CD4-positive, alpha-beta T cell (primary cell): ENCODE data around the gene GPR137. TPM values are rescaled to one million over a fixed set of nuclear protein-coding genes. Genes with fewer than 3 reads are reported as not detected.

Source experiments
- ATAC-seq: fragments of 200-7000 bp; cut with Tn5 transposase; one replicate; pipeline ENCODE4 v1.10.0; 2022; ENCODE audit warnings: mild to moderate bottlenecking; ENCODE audit not compliant: poor library complexity
- CTCF ChIA-PET: fragments of 350-600 bp; sonication (Branson Sonifier 250); formaldehyde crosslinking; loops from one replicate; lab custom pipeline; 2021; ENCODE audit warnings: antibody characterized with exemption, inconsistent platforms; lab: Charles Lee
- POLR2A ChIA-PET: fragments of 350-600 bp; sonication (Branson Sonifier 250); formaldehyde crosslinking; loops from one replicate; lab custom pipeline; 2021; ENCODE audit warnings: antibody characterized with exemption, inconsistent platforms; lab: Charles Lee
- DNase-seq, 14 experiments: peaks; one replicate each; pipeline ENCODE4 v3.0.0-alpha.2; 2013 to 2020; ENCODE audit warnings: mixed read lengths in 2 of 14
- H3K27ac ChIP-seq, 2 donors: one replicate each; pipeline versions ENCODE4 v1.5.1 to v1.7.0; 2013; ENCODE audit warnings: low read length in 2 of 2, low read depth in 1 of 2, mild to moderate bottlenecking in 1 of 2
- H3K27me3 ChIP-seq, 2 experiments: 1 replicate in 1 of 2; 2 replicates in 1 of 2; pipeline versions ENCODE4 v1.6.1 to v1.7.0; 2013; ENCODE audit warnings: low read length in 2 of 2, control low read depth in 1 of 2, mild to moderate bottlenecking in 1 of 2, moderate library complexity in 1 of 2; ENCODE audit not compliant: insufficient read depth in 2 of 2, control insufficient read depth in 1 of 2
- H3K36me3 ChIP-seq: one replicate; pipeline ENCODE4 v1.6.1; 2013; ENCODE audit warnings: low read length, control low read depth; ENCODE audit not compliant: insufficient read depth
- H3K4me1 ChIP-seq: one replicate; pipeline ENCODE4 v1.6.1; 2013; ENCODE audit warnings: low read length, control low read depth; ENCODE audit not compliant: insufficient read depth
- H3K4me3 ChIP-seq: one replicate; pipeline ENCODE4 v1.5.1; 2013; ENCODE audit warnings: mild to moderate bottlenecking, low read length, moderate library complexity
- H3K9me3 ChIP-seq, 2 experiments: 1 replicate in 1 of 2; 2 replicates in 1 of 2; pipeline versions ENCODE4 v1.6.1 to v1.7.0; 2013; ENCODE audit warnings: low read length in 2 of 2, mild to moderate bottlenecking in 2 of 2, control low read depth in 1 of 2, moderate library complexity in 1 of 2; ENCODE audit not compliant: control insufficient read depth in 1 of 2, insufficient read depth in 1 of 2
- H3K27ac Mint-ChIP-seq: one replicate; pipeline ENCODE4 v1.8.0; 2020; ENCODE audit warnings: mixed read lengths
- H3K27me3 Mint-ChIP-seq: one replicate; pipeline ENCODE4 v1.8.0; 2021; ENCODE audit warnings: mixed read lengths
- H3K36me3 Mint-ChIP-seq: one replicate; pipeline ENCODE4 v1.8.0; 2021; ENCODE audit warnings: low read depth, mixed read lengths
- H3K4me1 Mint-ChIP-seq: one replicate; pipeline ENCODE4 v1.8.0; 2021; ENCODE audit warnings: low read depth, mixed read lengths
- H3K4me3 Mint-ChIP-seq: one replicate; pipeline ENCODE4 v1.8.0; 2020; ENCODE audit warnings: mild to moderate bottlenecking, mixed read lengths
- H3K9me3 Mint-ChIP-seq: one replicate; pipeline ENCODE4 v1.8.0; 2020; ENCODE audit warnings: mixed read lengths
- CTCF ChIP-seq: fragments of 200-600 bp; IDR thresholded peaks from one replicate; pipeline ENCODE4 v1.8.0; 2022; ENCODE audit warnings: antibody characterized with exemption, mild to moderate bottlenecking
- intact Hi-C, 2 experiments: fragments of 100-400 bp; cut with DNase I in 1 of 2; cut with micrococcal nuclease in 1 of 2; formaldehyde crosslinking; loops; one replicate each; pipeline versions ENCODE4 v1.15.1 to v1.9.0; 2023 to 2025; cut with DNase I, micrococcal nuclease
- total RNA-seq, 174 experiments: library from RNA in 2 of 174; stranded (reverse) in 2 of 174; gene quantifications; one replicate each; pipeline ENCODE4 v1.2.3 and lab custom pipeline; 2021 to 2026

The GPR137 gene
- total RNA-seq, 2 experiments from 2014 or later, result 13.8 to 16.6 TPM

- POLR2A ChIA-PET, result interaction anchor here (1.0 to 1.1 kb wide), 2 partner anchors 21 to 23 kb away, joined by 3 read pairs; partner anchors contain the start of genes BAD and FKBP2
- Mint-ChIP-seq H3K36me3 (peaks cover 6% of the 10 kb centered on the region), H3K27ac (no peak overlapping the region), H3K4me3 (no peak overlapping the region), H3K4me1 (peaks cover 9% of the 10 kb centered on the region), H3K27me3 (no peaks in the 10 kb centered on the region), H3K9me3 (no peaks in the 10 kb centered on the region)
- TF ChIP-seq CTCF, result no peak
- no peak overlapping the region for H3K27ac ChIP-seq
- H3K27me3 ChIP-seq, result no peaks in the 10 kb centered on the region
- ATAC-seq (no peak), DNase-seq (no peak)
- H3K9me3 ChIP-seq, result no peaks in the 10 kb centered on the region
- intact Hi-C loops, result no loop called here
- peaks cover 22% of the 10 kb centered on the region for H3K4me1 ChIP-seq
- CTCF ChIA-PET, result interaction anchor here (1.5 kb wide), 1 partner anchor 37 kb away, joined by 5 read pairs; no protein-coding TSS in a partner anchor
- H3K4me3 ChIP-seq, result no peak overlapping the region
- peaks cover 12% of the 10 kb centered on the region for H3K36me3 ChIP-seq
Measured at GRCh38 chr11:64263947-64264317, 21.7 kb upstream of the GPR137 start.

GRCh38 chr11:64264371-64264852, 21.2 kb upstream of the GPR137 start:
- Histone ChIP-seq H3K27me3 (no peaks in the 10 kb centered on the region), H3K4me1 (peaks cover 24% of the 10 kb centered on the region), H3K4me3 (no peak overlapping the region), H3K36me3 (peaks cover 8% of the 10 kb centered on the region), H3K9me3 (no peaks in the 10 kb centered on the region), H3K27ac (no peak overlapping the region)
- ATAC-seq, result no peak
- no peak for DNase-seq
- no peak overlapping the region for H3K4me3 Mint-ChIP-seq
- peaks cover 13% of the 10 kb centered on the region for H3K4me1 Mint-ChIP-seq
- no peak for TF ChIP-seq CTCF
- H3K27ac Mint-ChIP-seq, result no peak overlapping the region
- H3K9me3 Mint-ChIP-seq, result no peaks in the 10 kb centered on the region
- no peaks in the 10 kb centered on the region for H3K27me3 Mint-ChIP-seq
- peaks cover 4% of the 10 kb centered on the region for H3K36me3 Mint-ChIP-seq
- CTCF ChIA-PET, result no interaction called here
- intact Hi-C loops, result no loop called here
- POLR2A ChIA-PET, result interaction anchor here (1.1 kb wide), 1 partner anchor 23 kb away, joined by 3 read pairs; the partner anchor contains the start of gene FKBP2

- Histone ChIP-seq H3K36me3 (peaks cover 8% of the 10 kb centered on the region), H3K27me3 (no peaks in the 10 kb centered on the region), H3K4me1 (peaks cover 25% of the 10 kb centered on the region), H3K9me3 (no peaks in the 10 kb centered on the region), H3K4me3 (no peak overlapping the region), H3K27ac (no peak overlapping the region)
- Mint-ChIP-seq H3K9me3 (no peaks in the 10 kb centered on the region), H3K4me3 (peak overlapping the region; percentile 30), H3K27me3 (peaks cover 5% of the 10 kb centered on the region), H3K27ac (no peak overlapping the region), H3K36me3 (peaks cover 9% of the 10 kb centered on the region), H3K4me1 (peaks cover 22% of the 10 kb centered on the region)
- intact Hi-C loops, result no loop called here
- CTCF ChIA-PET, result no interaction called here
- ATAC-seq (no peak), DNase-seq (no peak)
- POLR2A ChIA-PET, result no interaction called here
- TF ChIP-seq CTCF, result no peak
Measured at GRCh38 chr11:64265176-64266160, 20.2 kb upstream of the GPR137 start.
